ENCODE data around the gene UBA3.

DNA sequence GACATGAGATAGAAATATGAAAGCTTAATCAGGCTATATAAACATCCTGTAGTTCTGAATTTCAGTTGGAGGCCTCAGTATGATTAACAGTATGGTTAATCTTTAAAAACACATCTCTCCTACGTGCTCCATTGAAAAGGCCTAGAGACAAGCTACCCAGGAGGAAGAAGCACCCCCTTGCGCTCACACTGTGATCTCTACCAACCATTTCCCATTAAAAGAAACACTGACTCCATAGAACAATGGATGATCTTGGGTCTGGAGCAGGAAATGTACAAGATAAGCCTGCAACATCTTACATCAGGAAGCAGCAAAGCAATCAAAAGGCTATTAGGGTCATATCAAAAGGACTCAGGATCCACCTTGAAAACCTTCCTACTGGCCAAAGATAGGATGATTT, 63.3 kb downstream of the UBA3 start:
- no peak for TF ChIP-seq POLR2A (IDR thresholded peaks at IDR 0.05)
- TF ChIP-seq, protein P1, sequence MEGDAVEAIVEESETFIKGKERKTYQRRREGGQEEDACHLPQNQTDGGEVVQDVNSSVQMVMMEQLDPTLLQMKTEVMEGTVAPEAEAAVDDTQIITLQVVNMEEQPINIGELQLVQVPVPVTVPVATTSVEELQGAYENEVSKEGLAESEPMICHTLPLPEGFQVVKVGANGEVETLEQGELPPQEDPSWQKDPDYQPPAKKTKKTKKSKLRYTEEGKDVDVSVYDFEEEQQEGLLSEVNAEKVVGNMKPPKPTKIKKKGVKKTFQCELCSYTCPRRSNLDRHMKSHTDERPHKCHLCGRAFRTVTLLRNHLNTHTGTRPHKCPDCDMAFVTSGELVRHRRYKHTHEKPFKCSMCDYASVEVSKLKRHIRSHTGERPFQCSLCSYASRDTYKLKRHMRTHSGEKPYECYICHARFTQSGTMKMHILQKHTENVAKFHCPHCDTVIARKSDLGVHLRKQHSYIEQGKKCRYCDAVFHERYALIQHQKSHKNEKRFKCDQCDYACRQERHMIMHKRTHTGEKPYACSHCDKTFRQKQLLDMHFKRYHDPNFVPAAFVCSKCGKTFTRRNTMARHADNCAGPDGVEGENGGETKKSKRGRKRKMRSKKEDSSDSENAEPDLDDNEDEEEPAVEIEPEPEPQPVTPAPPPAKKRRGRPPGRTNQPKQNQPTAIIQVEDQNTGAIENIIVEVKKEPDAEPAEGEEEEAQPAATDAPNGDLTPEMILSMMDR (IDR thresholded peaks at IDR 0.05) = no peak
